ENCODE results near the gene FAM83G.

GRCh38 chr17:19013226-19013625, 8.7 kb upstream of the FAM83G start:
- TF ChIP-seq ZNF274 (IDR thresholded peaks at IDR 0.05; ENCODE audit: low read depth, low read length) (no peak), YY1 (IDR thresholded peaks at IDR 0.05; ENCODE audit: insufficient read depth, insufficient read length) (no peak), SUZ12 (IDR thresholded peaks at IDR 0.05; ENCODE audit: extremely low read depth, insufficient read depth, insufficient read length) (no peak)
